ENCODE data around the gene MYL1. TPM values are rescaled to one million over a fixed set of nuclear protein-coding genes. Genes with fewer than 3 reads are reported as not detected.

Gene MYL1
- not detected in 2 replicates for total RNA-seq

GRCh38 chr2:210315015-210315788 is at the start of gene MYL1:
Gene MYL1 (minus strand): TSS chr2:210315174. CDS start chr2:210315042, 132 bp downstream.
- no peak for DNase-seq (ENCODE audit: low read depth in 2 of 2)

- DNase-seq (ENCODE audit: low read depth in 2 of 2) = no peak
Observed at GRCh38 chr2:210363876-210364275, 48.9 kb upstream of the MYL1 start.

DNA sequence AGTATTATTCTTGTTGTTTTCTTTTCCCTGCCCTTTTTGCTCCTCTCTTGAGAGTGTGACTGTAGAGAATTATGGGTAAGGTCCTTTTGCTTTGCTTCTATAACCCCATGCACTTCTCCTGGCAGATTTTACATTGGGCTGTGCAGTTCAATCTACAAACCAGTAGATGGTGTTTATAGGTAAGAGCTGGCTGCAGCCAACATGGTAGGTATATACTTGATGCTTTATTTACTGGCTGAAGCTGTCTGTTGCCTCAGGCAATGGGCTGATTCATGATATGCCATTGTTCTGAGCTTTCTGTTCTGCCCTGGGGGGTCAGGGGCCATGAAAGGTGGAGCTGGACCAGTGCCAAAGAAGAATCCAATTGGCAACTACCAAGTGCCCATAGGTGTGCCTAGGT is 48.3 kb upstream of the MYL1 start:
- no peak for DNase-seq (ENCODE audit: low read depth in 2 of 2)

DNA sequence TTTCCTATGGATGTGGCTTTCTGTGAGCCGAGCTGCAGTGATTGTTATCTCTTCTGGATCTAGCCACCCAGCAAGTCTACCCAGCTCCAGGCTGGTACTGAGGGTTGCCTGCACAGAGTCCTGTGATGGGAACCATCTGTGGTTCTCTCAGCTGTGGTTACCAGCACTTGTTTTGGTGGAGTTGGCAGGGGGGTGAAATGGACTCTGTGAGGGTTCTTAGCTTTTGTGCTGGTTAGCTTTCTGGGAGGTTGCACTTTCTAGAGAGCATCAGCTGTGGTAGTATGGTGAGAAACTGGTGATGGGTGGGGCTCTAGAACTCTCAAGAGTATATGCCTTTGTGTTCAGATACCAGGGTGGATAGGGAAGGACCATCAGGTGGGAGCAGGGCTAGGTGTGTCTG is 45.4 kb upstream of the MYL1 start:
- no peak for DNase-seq (ENCODE audit: low read depth in 2 of 2)

DNA sequence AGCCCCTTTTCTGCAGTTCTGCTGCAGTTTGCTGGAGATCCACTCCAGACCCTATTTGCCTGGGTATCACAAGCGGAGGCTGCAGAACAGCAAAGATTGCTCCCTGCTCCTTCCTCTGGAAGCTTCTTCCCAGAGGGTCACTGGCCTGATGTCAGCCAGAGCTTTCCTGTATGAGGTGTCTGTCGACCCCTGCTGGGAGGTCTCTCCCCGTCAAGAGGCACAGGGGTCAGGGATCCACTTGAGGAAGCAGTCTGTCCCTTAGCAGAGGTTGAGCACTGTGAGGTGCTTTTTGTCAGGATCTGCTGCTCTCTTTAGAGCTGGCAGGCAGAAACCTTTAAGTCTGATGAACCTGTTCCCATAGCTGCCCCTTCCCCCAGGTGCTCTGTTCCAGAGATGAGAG is 42.0 kb upstream of the MYL1 start:
- DNase-seq (ENCODE audit: low read depth in 2 of 2) = no peak

DNA sequence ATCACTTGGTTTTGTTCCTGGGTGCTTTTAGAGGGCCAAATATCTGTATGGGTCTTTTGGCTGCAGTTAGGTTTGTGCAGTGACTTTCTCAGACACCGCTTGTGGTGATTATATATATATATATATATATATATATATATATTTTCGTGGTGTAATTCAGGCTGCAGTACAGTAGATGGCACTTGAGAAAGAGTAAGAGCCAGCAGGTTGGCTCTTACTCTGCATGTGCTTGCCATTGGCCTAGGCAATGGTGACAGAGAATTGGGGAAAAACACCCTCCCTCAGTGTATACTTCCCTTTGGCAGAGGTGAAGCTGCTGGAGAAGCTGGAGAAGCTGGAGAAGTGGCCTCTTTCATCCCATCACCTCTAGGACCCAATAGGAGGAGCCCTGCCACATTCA is 22.2 kb upstream of the MYL1 start:
- DNase-seq (ENCODE audit: low read depth in 2 of 2) = no peak

DNA sequence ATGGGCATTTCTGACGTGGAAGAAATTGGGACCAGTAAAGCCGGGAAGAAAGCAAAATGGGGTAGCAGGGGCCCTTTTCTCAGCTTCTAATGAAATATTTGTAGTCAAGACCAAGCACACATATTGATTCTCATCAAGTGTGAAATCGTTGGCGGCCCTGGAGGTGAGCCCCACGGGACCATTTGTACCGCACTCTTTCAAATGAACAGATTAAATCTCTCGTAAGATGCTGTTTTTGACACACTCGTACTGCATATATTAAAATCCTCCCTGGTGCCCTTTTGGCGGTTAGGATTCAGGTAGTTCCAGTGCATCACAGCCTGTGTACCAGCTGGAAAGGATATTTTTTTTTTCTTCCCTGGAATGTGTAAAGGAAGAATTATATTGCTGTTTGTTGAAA is 9.9 kb upstream of the MYL1 start:
- DNase-seq (ENCODE audit: low read depth in 2 of 2) = no peak

GRCh38 chr2:210324458-210324857 is 9.5 kb upstream of the MYL1 start:
- DNase-seq (ENCODE audit: low read depth in 2 of 2) = no peak

GRCh38 chr2:210323003-210323402 is 8.0 kb upstream of the MYL1 start:
- no peak for DNase-seq (ENCODE audit: low read depth in 2 of 2)

DNA sequence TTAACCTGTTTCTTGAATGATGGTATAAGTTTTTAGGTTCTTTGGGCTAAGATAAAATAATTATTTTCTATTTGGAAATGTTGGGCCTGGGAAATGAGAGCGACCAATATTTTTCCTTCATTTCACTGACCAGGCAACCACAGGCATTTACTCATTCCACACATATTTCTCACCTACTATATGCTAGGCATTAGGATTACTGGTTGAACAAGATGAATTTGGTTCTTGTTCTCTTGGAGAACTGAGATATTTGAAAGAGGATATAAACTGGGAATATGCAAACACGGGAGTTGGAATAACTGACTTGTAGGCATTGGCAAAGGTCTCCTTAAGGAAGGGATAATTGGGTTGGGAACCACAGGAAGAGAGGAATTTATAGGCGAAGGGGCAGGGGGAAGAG is 3.9 kb upstream of the MYL1 start:
- no peak for DNase-seq (ENCODE audit: low read depth in 2 of 2)

GRCh38 chr2:210318486-210318885 is 3.5 kb upstream of the MYL1 start:
- DNase-seq (ENCODE audit: low read depth in 2 of 2) = no peak

DNA sequence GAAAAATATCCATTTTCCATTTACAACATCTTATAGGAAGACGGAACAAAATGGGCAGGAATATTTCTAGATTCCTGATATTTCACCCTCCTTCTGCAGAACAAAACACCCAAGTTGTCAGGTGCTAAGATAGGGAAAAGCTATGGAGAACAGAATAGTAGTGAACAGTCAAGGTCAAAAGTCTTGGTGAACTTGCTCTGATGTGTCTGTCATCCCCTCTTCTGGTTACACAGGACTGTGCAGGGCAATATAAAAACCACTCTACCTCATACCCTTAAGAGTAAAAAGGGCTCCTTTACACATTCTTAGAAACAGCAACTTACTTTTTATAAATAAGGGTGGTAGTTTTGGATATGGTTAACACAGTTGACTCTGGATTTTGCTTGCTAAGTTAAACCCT is 4.4 kb downstream of the MYL1 start:
- DNase-seq (ENCODE audit: low read depth in 2 of 2) = no peak

- no peak for DNase-seq (ENCODE audit: low read depth in 2 of 2)
Observed at GRCh38 chr2:210309548-210310233, 5.3 kb downstream of the MYL1 start.

DNA sequence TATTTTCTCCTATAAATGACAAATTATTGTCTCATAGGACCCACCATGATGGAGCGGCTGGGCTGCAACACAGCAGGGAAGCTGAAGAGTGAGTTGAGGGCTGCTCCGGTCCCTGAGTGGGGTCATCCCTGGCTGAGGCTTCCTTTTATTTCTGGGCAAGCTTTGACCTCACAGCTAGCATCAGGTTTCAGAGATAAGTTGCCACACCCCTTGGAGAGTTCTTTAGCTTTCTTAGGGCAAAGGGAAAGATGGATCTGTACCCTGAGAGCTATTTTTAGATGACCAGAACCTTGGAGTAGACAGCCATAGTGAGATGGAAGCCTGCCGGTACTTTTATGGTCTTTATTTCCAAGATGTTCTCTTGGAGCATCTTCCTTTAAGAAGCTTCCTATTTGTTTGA is 11.5 kb downstream of the MYL1 start:
- no peak for DNase-seq (ENCODE audit: low read depth in 2 of 2)

GRCh38 chr2:210302326-210302725 is 12.6 kb downstream of the MYL1 start:
- DNase-seq (ENCODE audit: low read depth in 2 of 2) = no peak

GRCh38 chr2:210299866-210300373 is 15.1 kb downstream of the MYL1 start:
- no peak for DNase-seq (ENCODE audit: low read depth in 2 of 2)

DNA sequence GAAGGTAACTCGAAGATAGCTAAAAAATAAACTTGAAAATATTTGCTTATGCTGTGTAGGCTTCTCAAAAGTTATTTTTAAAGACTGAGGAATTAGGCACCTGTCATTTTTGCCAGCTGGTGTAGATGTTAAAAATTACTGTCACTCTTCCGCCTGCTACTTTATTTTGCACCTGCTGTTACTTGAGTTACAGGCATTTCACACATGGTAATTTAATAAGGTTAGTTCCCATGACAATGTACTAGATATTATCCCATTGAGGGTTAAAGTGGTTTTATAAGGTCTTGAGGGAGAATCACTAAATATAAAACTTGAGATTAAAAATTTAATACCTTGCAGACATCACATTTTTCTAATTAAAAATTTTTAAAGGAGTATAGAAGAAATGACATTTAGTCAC is 26.6 kb downstream of the MYL1 start:
- DNase-seq (ENCODE audit: low read depth in 2 of 2) = no peak

DNA sequence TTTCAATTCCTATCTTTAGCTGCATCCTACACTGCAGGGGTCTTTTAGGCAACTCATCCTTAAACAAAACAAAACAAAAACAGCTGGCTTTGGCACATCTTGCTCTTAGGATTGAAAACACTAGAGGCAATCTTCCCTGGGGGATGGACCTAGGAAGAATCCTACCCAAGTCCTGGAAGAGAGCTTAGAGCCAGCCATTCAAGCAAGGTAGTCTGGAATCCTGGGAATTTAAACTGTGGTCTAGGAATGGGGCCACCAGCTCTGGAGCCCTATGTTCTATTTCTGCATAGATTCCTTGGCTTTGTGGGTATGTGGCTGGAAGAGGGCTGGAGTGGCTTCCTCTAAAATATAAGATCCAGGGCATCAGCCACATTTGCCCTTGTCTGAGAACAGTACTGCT is 27.7 kb downstream of the MYL1 start:
- no peak for DNase-seq (ENCODE audit: low read depth in 2 of 2)

GRCh38 chr2:210286123-210286680 is 28.8 kb downstream of the MYL1 start:
- DNase-seq (ENCODE audit: low read depth in 2 of 2) = no peak

DNA sequence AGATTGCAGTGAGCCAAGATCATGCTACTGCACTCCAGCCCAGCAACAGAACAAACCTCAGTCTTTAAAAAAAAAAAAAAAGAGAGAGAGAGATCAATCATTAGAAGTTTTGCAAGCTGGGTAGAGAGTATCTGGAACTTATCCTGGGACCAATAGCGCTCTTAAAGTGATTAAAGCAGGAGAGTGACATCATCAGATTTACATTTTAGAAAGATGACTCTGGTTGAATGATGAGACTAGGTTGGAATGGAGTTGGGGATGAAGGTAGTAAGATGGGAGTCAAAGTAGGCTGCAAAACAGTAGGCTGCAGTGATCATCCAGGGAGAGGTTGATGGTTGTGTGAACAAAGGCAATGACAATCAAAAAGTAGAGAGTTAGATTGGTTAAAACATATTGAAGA is 37.8 kb downstream of the MYL1 start:
- DNase-seq (ENCODE audit: low read depth in 2 of 2) = no peak

DNA sequence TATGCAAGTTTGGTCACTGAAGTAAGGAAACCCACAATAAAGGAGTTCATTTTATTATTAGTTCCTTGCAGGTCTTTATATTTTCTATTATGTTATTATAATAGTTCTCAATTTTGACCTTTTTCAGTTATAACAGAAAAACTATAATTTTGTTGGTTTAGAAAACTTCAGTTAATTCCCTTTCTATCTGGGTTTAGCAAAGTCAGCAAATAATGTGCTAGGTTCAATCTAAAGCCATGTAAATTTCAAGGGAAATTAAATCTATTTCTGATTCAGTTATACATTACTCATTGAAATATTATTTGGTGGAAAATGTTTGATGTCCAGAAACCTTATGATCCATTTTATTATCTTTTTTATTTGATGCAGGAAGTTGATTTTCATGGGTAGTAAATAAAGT is 43.7 kb downstream of the MYL1 start:
- DNase-seq (ENCODE audit: low read depth in 2 of 2) = no peak

- DNase-seq (ENCODE audit: low read depth in 2 of 2) = no peak
Observed at GRCh38 chr2:210269148-210269547, 45.8 kb downstream of the MYL1 start.

GRCh38 chr2:210268281-210268680 is 46.7 kb downstream of the MYL1 start:
- no peak for DNase-seq (ENCODE audit: low read depth in 2 of 2)

All from dermis microvascular lymphatic vessel endothelial cell (primary cell).